ENCODE results near the gene CLDN9.

DNA sequence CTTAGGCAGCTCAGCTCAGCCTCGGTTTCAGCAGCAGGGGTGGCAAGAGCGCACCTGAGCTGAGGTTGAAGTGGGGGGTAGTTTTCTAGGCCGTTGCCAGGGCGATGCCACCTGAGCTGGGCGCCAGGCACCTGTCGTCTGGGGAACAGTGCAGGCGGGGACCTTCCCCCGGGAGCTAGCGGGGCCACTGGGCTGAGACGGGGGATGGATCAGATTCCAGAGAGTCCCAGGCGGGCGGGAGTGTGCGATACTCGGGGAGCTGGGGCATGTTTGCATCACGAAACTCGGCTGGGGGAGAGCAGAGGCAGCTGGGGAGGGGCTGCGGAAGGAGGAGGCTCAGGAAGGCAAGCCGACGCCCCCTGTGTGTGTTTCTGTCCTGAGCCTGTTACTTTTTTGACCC lies 477 bp upstream of the CLDN9 start:
- TF ChIP-seq POLR2AphosphoS5 (IDR thresholded peaks at IDR 0.05; ENCODE audit: insufficient read depth in 1 of 2, low read depth in 1 of 2) (no peak), POLR2A (IDR thresholded peaks at IDR 0.05) (no peak)
- TF ChIP-seq, protein P1, sequence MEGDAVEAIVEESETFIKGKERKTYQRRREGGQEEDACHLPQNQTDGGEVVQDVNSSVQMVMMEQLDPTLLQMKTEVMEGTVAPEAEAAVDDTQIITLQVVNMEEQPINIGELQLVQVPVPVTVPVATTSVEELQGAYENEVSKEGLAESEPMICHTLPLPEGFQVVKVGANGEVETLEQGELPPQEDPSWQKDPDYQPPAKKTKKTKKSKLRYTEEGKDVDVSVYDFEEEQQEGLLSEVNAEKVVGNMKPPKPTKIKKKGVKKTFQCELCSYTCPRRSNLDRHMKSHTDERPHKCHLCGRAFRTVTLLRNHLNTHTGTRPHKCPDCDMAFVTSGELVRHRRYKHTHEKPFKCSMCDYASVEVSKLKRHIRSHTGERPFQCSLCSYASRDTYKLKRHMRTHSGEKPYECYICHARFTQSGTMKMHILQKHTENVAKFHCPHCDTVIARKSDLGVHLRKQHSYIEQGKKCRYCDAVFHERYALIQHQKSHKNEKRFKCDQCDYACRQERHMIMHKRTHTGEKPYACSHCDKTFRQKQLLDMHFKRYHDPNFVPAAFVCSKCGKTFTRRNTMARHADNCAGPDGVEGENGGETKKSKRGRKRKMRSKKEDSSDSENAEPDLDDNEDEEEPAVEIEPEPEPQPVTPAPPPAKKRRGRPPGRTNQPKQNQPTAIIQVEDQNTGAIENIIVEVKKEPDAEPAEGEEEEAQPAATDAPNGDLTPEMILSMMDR (IDR thresholded peaks at IDR 0.05): no peak
